VCaP (cell line): ENCODE results near the gene INTS6L.

Experiments
- H3K27ac ChIP-seq: fragments of 450-650 bp; 2 replicates; pipeline ENCODE4 v1.5.1; 2017
- TF ChIP-seq, protein P1 (sequence below): fragments of 450-650 bp; conservative IDR thresholded peaks from 2 replicates; pipeline ENCODE4 v1.5.1; 2017; ENCODE audit warnings: mild to moderate bottlenecking, moderate library complexity

Gene INTS6L

DNA sequence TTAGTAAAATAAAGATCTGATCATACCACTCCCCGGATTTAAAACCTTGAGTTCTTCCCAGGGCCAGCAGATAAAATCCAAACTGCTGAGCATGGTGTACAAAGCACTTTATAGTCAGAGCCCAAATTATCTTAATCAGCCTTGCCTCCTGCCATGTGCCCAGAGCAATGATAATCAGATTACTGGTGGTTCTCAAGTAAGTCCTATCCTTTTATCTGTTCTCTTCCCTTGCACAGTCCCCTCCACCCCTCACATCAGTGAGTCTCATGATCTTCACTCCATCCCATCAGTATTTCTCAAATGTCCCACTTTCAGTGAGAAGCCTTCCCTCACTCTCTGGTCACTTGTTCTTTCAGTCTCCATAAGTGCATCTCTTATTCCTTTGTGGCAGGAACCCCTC lies 22.7 kb downstream of the INTS6L start:
- no peak overlapping the region for H3K27ac ChIP-seq
- TF ChIP-seq, protein P1, sequence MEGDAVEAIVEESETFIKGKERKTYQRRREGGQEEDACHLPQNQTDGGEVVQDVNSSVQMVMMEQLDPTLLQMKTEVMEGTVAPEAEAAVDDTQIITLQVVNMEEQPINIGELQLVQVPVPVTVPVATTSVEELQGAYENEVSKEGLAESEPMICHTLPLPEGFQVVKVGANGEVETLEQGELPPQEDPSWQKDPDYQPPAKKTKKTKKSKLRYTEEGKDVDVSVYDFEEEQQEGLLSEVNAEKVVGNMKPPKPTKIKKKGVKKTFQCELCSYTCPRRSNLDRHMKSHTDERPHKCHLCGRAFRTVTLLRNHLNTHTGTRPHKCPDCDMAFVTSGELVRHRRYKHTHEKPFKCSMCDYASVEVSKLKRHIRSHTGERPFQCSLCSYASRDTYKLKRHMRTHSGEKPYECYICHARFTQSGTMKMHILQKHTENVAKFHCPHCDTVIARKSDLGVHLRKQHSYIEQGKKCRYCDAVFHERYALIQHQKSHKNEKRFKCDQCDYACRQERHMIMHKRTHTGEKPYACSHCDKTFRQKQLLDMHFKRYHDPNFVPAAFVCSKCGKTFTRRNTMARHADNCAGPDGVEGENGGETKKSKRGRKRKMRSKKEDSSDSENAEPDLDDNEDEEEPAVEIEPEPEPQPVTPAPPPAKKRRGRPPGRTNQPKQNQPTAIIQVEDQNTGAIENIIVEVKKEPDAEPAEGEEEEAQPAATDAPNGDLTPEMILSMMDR = no peak

DNA sequence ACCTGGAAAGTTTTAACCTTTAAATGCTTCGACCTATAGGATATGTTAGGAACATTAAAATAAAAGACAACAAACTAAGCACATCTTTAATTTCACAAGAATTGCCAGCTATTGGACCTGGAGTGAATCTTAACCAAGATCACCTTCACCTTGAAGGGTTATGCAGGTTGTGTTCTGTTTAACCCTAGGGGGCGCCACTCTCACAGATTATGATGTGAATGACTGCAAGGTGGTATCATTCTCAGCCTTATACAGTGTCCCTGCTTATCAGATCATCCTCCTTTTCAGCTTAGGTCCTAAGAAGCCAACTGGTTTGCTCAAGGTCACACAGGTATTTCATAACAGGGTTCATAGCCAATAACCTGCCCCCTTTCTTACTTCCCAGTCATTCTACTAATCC lies 23.5 kb downstream of the INTS6L start:
- no peak overlapping the region for H3K27ac ChIP-seq
- TF ChIP-seq, protein P1 = no peak

DNA sequence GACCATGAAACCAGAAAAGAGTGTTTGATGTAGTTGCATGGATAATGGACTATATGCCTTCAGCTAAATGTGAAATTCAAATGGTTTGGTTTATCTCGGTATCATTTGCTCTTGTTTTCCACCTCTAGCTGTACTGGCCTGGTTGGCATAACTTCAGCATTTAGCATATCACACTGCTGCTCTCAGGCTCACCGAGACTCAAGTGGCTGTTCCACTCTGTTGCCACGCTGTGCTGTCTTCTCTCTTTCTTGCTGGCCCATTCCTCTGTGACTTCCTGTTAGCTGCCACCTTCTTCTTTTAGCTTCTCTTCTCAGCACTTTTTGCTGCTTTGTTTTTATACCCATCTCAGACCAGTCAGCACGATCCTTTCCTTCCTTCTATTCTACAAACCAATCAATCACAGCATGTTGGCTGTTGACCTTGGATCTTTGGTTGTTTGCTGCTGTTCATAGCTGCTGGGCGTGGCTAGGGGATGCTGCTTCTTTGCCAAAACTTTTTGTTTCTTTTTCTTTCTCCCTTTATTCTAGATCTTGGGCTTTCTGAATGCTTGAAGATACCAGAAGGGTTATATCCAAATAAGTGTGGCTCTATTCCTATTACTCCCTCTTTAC lies 24.0 kb downstream of the INTS6L start:
- TF ChIP-seq, protein P1 = no peak
- no peak overlapping the region for H3K27ac ChIP-seq

DNA sequence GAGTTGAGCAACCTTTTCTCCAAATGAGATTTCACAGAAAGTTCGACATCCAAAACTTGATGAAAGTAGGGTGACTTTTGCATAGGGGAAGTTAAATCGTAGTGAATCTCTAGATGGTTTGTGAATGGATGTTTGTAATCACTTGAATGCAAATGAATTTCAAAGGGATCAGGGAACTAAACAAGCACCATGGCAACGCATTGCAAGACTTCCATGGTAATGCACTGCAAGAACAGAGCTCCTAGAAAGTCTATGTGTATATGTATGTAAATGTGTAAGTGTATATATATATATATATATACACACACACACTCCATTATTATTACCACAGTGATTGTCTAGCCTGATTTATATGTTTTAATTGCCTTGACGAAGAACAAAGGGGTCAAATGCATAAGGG lies 27.3 kb downstream of the INTS6L start:
- no peak overlapping the region for H3K27ac ChIP-seq
- TF ChIP-seq, protein P1 = no peak

DNA sequence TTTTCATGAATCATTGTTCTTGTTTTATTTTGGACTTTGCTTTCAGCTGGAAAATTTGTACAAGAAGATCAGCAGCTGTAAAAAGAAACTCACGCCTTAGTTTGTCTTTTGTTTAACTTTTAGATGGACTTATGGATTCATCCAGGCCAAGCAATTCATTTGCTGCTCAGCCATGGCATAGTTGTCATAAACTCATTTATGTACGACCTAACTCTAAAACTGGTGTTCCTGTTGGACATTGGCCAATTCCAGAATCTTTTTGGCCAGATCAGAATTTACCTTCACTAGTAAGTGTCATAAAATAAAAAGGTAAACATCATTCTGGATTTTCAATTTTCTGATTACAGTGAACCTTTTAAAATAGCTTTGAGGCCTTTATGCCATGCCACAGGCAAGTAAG lies 29.1 kb downstream of the INTS6L start:
- peak overlapping the region; percentile 57 for H3K27ac ChIP-seq
- TF ChIP-seq, protein P1 = no peak

DNA sequence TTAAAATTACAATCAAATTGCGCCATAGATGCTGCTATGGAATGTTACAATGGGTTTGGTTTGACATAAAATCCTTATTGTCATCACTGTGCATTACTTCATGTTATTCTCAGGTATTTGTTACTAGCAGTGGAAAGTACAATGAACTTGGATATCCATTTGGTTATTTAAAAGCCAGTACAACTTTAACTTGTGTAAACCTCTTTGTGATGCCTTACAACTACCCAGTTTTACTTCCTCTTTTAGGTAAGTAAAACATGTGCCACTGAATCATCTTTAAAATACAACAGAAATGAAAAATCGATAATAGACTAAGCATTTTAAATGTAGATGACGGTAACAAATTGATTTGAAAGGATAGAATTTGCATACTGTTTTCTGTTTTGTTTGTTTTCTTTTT lies 35.6 kb downstream of the INTS6L start:
- no peak overlapping the region for H3K27ac ChIP-seq
- TF ChIP-seq, protein P1 = no peak

DNA sequence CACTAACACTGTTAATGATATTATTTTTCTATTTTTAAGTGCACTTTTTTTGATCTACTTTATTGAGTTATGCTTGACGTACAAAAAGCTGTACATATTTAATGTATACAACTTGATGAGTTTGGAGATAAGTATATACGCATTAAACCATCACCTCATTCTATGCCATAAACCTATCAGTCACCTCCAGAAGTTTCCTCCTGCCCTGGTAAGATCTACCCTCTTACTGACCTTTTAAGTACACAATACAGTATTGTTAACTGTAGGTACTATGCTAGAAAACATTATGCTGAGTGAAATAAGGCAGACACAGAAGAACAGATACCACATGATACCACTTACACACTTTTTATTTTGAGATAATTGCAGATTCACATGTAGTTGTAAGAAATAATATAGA lies 36.9 kb downstream of the INTS6L start:
- H3K27ac ChIP-seq = no peak overlapping the region
- TF ChIP-seq, protein P1 = no peak
